Coronary artery (tissue), 2 donors: ENCODE measurements around the gene THG1L.

Experiments used
- DNase-seq: peaks from one replicate; pipeline ENCODE4 v3.0.0-alpha.2; 2017; ENCODE audit warnings: low spot score
- H3K27ac ChIP-seq, 2 donors: fragments of 200-600 bp; sonication (generic); one replicate each; pipeline ENCODE4 v1.5.1; 2016 to 2019
- H3K4me3 ChIP-seq: fragments of 200-600 bp; sonication (generic); 2 replicates; pipeline ENCODE4 v1.5.1; 2016; ENCODE audit warnings: mild to moderate bottlenecking, moderate library complexity
- TF ChIP-seq, protein P1 (sequence below): fragments of 200-600 bp; sonication (generic); IDR thresholded peaks from one replicate; pipeline ENCODE4 v1.5.1; 2019; ENCODE audit warnings: antibody characterized with exemption

The THG1L gene

GRCh38 chr5:157748760-157749461 lies 17.7 kb downstream of the THG1L start:
- TF ChIP-seq, protein P1, sequence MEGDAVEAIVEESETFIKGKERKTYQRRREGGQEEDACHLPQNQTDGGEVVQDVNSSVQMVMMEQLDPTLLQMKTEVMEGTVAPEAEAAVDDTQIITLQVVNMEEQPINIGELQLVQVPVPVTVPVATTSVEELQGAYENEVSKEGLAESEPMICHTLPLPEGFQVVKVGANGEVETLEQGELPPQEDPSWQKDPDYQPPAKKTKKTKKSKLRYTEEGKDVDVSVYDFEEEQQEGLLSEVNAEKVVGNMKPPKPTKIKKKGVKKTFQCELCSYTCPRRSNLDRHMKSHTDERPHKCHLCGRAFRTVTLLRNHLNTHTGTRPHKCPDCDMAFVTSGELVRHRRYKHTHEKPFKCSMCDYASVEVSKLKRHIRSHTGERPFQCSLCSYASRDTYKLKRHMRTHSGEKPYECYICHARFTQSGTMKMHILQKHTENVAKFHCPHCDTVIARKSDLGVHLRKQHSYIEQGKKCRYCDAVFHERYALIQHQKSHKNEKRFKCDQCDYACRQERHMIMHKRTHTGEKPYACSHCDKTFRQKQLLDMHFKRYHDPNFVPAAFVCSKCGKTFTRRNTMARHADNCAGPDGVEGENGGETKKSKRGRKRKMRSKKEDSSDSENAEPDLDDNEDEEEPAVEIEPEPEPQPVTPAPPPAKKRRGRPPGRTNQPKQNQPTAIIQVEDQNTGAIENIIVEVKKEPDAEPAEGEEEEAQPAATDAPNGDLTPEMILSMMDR = no peak
- Histone ChIP-seq H3K27ac (peak overlapping the region in 1 of 2 donors; percentile 11), H3K4me3 (no peak overlapping the region)
- DNase-seq = no peak

DNA sequence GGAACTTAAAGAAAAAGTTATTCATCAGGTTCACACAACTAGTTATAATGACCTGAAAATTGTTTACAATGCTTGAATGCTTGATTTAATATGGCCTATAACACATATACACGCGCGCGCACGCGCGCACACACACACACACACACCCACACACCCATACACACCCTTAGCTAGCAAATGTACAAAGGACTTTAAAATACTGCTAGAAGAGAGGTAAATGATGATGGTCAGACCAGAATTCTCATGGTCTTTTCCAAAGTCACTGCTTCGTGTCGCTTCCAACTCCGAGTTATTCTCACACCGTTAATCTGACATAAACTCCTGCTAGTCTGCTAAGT lies 18.2 kb downstream of the THG1L start:
- Histone ChIP-seq H3K27ac (no peak overlapping the region), H3K4me3 (no peak overlapping the region)
- TF ChIP-seq, protein P1 = no peak
- no peak for DNase-seq

- DNase-seq = no peak
- TF ChIP-seq, protein P1 = no peak
- Histone ChIP-seq H3K4me3 (no peak overlapping the region), H3K27ac (no peak overlapping the region)
Observed at GRCh38 chr5:157750320-157750719, 19.1 kb downstream of the THG1L start.

DNA sequence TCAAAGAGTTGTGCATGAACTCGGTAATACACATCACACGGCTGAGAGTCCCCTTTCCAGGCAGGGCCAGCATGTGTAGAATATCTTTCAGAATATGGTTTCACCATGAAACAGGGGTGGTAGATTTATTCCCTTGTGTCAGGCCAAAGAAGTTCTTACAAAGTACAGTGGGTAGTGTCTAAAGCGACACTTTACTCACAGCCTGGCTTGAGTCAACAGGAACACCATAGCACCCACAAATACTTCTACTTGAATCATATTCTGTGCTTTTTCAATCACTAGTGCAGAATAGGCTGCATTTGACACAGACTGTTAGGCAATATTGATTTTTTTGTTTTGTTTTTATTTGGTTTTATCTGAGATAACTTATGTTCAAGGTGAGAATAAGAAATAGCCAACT lies 24.9 kb downstream of the THG1L start:
- Histone ChIP-seq H3K27ac (no peak overlapping the region), H3K4me3 (no peak overlapping the region)
- TF ChIP-seq, protein P1 = no peak
- DNase-seq = no peak

- TF ChIP-seq, protein P1 = no peak
- DNase-seq = no peak
- Histone ChIP-seq H3K4me3 (no peak overlapping the region), H3K27ac (no peak overlapping the region)
Observed at GRCh38 chr5:157758706-157759105, 27.5 kb downstream of the THG1L start.

DNA sequence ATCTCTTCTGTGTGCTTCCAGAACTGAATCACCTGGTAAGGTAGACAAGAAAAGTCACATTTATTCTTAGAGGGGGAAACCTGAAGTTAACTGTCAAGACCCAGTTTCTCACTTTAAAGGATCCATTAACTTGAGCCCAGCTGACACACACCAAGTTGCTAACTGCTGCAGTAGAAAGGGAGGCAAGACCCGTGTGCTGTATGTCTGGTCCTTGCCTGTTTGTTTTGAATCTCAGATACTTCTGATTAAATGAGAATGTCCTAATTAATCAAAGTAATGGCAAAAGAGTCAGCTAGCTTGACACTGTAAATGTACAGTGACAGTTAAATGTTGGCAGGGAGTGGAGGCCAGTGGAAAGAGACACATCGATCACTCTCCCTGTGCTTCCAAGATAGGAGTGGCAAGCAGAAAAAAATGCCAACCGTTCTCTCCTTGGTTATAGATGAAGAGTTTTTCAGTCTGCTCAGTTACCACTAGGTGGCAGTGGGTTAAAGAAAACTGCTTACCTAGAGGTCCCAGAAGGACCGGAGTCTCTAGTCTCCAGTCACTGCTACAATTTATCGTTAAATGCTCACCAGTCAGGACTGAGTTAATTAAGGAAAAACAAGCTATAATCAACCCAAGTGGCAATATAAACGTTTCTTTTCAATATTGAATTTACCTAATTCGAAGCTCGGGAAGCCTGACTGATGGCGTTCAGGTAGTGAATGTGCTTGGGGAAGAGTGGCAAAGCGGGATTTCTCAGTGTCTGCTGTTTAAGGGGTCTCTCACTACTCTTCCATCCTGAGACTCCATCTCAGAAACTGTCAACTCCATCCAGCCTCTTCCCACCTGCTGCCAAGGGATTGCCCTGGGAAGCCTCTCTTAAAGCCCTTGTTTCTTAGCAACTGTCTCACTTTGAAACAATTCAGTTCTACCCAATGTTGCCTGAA lies 30.7 kb downstream of the THG1L start:
- H3K27ac ChIP-seq = no peak overlapping the region
- no peak for DNase-seq
- H3K4me3 ChIP-seq = no peak overlapping the region
- TF ChIP-seq, protein P1 = peak; percentile 76
